ENCODE results near the gene NRBP1.

GRCh38 chr2:27431395-27431794 is 3.0 kb downstream of the NRBP1 start:
- TF ChIP-seq CTCF (conservative IDR thresholded peaks at IDR 0.05; ENCODE audit: low read depth, low read length): no peak
- no peak for TF ChIP-seq CEBPB (IDR thresholded peaks at IDR 0.05; ENCODE audit: low read depth, low read length)
- TF ChIP-seq MAZ (IDR thresholded peaks at IDR 0.05; ENCODE audit: borderline replicate concordance, low read depth, low read length): no peak
- peak; percentile 75 for TF ChIP-seq USF2 (IDR thresholded peaks at IDR 0.05; ENCODE audit: low read depth, low read length)
- no peak for TF ChIP-seq BHLHE40 (IDR thresholded peaks at IDR 0.05; ENCODE audit: low read depth, low read length)
- no peak for TF ChIP-seq POLR2A (IDR thresholded peaks at IDR 0.05; ENCODE audit: low read depth, low read length)
- TF ChIP-seq RAD21 (IDR thresholded peaks at IDR 0.05; ENCODE audit: low read length): no peak
- TF ChIP-seq RFX5 (IDR thresholded peaks at IDR 0.05; ENCODE audit: low read depth, low read length): no peak
- TF ChIP-seq ELK1 (IDR thresholded peaks at IDR 0.05; ENCODE audit: borderline replicate concordance, low read depth, low read length): no peak
- TF ChIP-seq MXI1 (IDR thresholded peaks at IDR 0.05; ENCODE audit: borderline replicate concordance, low read depth, low read length): no peak
- no peak for TF ChIP-seq FOS (IDR thresholded peaks at IDR 0.05; ENCODE audit: low read depth, low read length)
- TF ChIP-seq SMC3 (IDR thresholded peaks at IDR 0.05; ENCODE audit: low read depth, low read length): no peak

Measured in IMR-90 (cell line).